Adrenal gland (tissue), 5 donors: ENCODE results near the gene CHDH.

Source experiments
- CTCF ChIP-seq, 6 experiments: fragments of 450-650 bp in 4 of 6; fragments of 200-600 bp in 2 of 6; sonication (generic) in 1 of 6; IDR thresholded peaks; 1 replicate in 5 of 6; 2 replicates in 1 of 6; pipeline versions ENCODE4 v1.5.1 to v1.8.0; 2016 to 2021; ENCODE audit warnings: antibody characterized with exemption in 6 of 6, mild to moderate bottlenecking in 2 of 6, moderate library complexity in 1 of 6
- POLR2A ChIP-seq, 2 donors: fragments of 450-650 bp; IDR thresholded peaks; one replicate each; pipeline ENCODE4 v1.6.1; 2017; ENCODE audit warnings: antibody characterized with exemption in 2 of 2, mild to moderate bottlenecking in 2 of 2, moderate library complexity in 1 of 2
- donor health status: DM: no; HTN: no; CAD: no.

GRCh38 chr3:53816425-53816824, 29.8 kb downstream of the CHDH start:
- TF ChIP-seq CTCF (IDR thresholded peaks at IDR 0.05) (no peak), POLR2A (IDR thresholded peaks at IDR 0.05) (no peak)
